Trophoblast cell (in vitro differentiated cells and primary cell): ENCODE measurements around the gene PRG3.

ENCODE experiments used
- DNase-seq, 2 donors: peaks; one replicate each; pipeline ENCODE4 v3.0.0-alpha.2; 2016
- H2AFZ ChIP-seq: 2 replicates; pipeline ENCODE4 v1.6.1; 2013; ENCODE audit warnings: low read length, moderate library complexity, mild to moderate bottlenecking; ENCODE audit not compliant: insufficient read depth, poor library complexity
- H2AK5ac ChIP-seq: 2 replicates; pipeline ENCODE4 v1.6.1; 2013; ENCODE audit warnings: mild to moderate bottlenecking, low read length
- H2BK120ac ChIP-seq: 2 replicates; pipeline ENCODE4 v1.6.1; 2013; ENCODE audit warnings: low read length, mild to moderate bottlenecking, moderate library complexity; ENCODE audit not compliant: insufficient read depth, poor library complexity
- H2BK12ac ChIP-seq: 2 replicates; pipeline ENCODE4 v1.6.1; 2013; ENCODE audit warnings: mild to moderate bottlenecking, low read length, moderate library complexity
- H2BK5ac ChIP-seq: 2 replicates; pipeline ENCODE4 v1.6.1; 2013; ENCODE audit warnings: low read length, low read depth, moderate library complexity, mild to moderate bottlenecking; ENCODE audit not compliant: poor library complexity
- H3K14ac ChIP-seq: 2 replicates; pipeline ENCODE4 v1.6.1; 2013; ENCODE audit warnings: mild to moderate bottlenecking, low read length
- H3K18ac ChIP-seq: 2 replicates; pipeline ENCODE4 v1.6.1; 2013; ENCODE audit warnings: mild to moderate bottlenecking, low read length
- H3K23ac ChIP-seq: 2 replicates; pipeline ENCODE4 v1.6.1; 2013; ENCODE audit warnings: low read length
- H3K27ac ChIP-seq: 2 replicates; pipeline ENCODE4 v1.5.1; 2013; ENCODE audit warnings: low read depth, mild to moderate bottlenecking, inconsistent platforms, low read length, moderate library complexity
- H3K27me3 ChIP-seq: 2 replicates; pipeline ENCODE4 v1.6.1; 2013; ENCODE audit warnings: inconsistent platforms, mild to moderate bottlenecking, low read length, moderate library complexity; ENCODE audit not compliant: insufficient read depth
- H3K36me3 ChIP-seq, 2 experiments: 1 replicate in 1 of 2; 2 replicates in 1 of 2; pipeline ENCODE4 v1.6.1; 2013; ENCODE audit warnings: low read length in 2 of 2, mild to moderate bottlenecking in 2 of 2, moderate library complexity in 1 of 2; ENCODE audit not compliant: insufficient read depth in 2 of 2, control insufficient read depth in 1 of 2
- H3K4ac ChIP-seq: 2 replicates; pipeline ENCODE4 v1.6.1; 2013; ENCODE audit warnings: low read depth, mild to moderate bottlenecking, low read length, moderate library complexity
- H3K4me1 ChIP-seq, 2 experiments: 1 replicate in 1 of 2; 2 replicates in 1 of 2; pipeline ENCODE4 v1.6.1; 2013; ENCODE audit warnings: low read length in 2 of 2, mild to moderate bottlenecking in 2 of 2, moderate library complexity in 1 of 2; ENCODE audit not compliant: insufficient read depth in 2 of 2, control insufficient read depth in 1 of 2
- H3K4me2 ChIP-seq: 2 replicates; pipeline ENCODE4 v1.6.1; 2013; ENCODE audit warnings: inconsistent platforms, mild to moderate bottlenecking, low read length, moderate library complexity
- H3K4me3 ChIP-seq: 2 replicates; pipeline ENCODE4 v1.5.1; 2013; ENCODE audit warnings: mild to moderate bottlenecking, low read depth, low read length, inconsistent platforms
- H3K79me1 ChIP-seq: one replicate; pipeline ENCODE4 v1.6.1; 2013; ENCODE audit warnings: low read length
- H3K79me2 ChIP-seq: 2 replicates; pipeline ENCODE4 v1.6.1; 2013; ENCODE audit warnings: low read length, mild to moderate bottlenecking; ENCODE audit not compliant: control insufficient read depth, insufficient read depth, poor library complexity
- H3K9ac ChIP-seq: 2 replicates; pipeline ENCODE4 v1.6.1; 2013; ENCODE audit warnings: mild to moderate bottlenecking, low read length
- H3K9me3 ChIP-seq: 2 replicates; pipeline ENCODE4 v1.6.1; 2013; ENCODE audit warnings: low read depth, mild to moderate bottlenecking, control low read depth, inconsistent platforms, low read length; ENCODE audit not compliant: insufficient read depth
- H4K12ac ChIP-seq: 2 replicates; pipeline ENCODE4 v1.6.1; 2013; ENCODE audit warnings: low read depth, mild to moderate bottlenecking, low read length, moderate library complexity
- H4K8ac ChIP-seq: 2 replicates; pipeline ENCODE4 v1.6.1; 2013; ENCODE audit warnings: low read depth, mild to moderate bottlenecking, low read length, moderate library complexity
- H4K91ac ChIP-seq: one replicate; pipeline ENCODE4 v1.6.1; 2013; ENCODE audit warnings: low read depth, mild to moderate bottlenecking, low read length, moderate library complexity
- WGBS: extraction: QIAGEN DNeasy Blood & Tissue Kit; methylation state at CpG from one replicate; pipeline ENCODE4 v1.1.7; 2013; ENCODE audit warnings: missing lambda C conversion rate; ENCODE audit not compliant: insufficient read length, insufficient coverage; ENCODE audit errors: extremely low coverage; 5-methylcytosine and 5-hydroxymethylcytosine counted together

PRG3 gene

DNA sequence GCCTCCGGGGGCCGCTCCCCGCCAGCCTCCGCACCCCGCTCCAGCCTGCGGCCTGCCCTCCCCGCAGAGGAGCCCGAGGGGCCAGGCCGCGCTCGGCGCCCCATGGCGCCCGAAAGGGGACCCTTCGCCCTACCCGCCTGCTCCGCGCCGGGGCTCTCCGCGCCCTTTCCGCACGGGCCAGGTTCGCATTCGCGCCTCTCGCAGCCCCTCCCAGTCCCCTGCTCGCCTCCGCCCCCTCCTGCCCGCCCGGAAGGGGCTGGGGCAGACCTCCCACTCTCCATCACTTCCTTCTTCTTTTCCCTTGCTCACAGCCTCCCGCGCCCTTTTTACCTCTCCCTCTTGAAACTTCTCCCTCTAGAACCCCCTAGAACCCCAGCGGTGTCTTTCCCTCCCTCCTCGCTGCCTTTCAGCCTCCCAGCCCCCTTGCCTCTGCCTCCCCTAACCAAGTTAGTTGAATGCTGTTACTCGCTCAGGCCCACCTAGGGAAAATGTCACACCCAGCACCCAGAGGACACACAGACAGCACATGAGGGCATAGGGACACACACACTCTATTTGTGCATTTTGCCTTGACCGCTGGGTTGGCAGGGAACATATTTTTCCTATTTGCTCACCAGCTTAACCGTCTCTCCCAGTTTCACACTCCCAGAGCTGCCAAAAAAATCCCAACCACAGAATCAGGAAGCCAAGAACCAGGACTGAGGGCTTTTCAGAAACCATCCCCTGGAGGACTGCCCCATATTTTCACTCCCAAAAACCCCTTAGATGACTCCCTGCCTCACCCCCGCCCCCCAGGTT is 46.2 kb upstream of the PRG3 start, which contains the start of gene SLC43A3:
SLC43A3 (minus strand) TSS at position 193 of the 798 bp plus-strand sequence. CDS start 949 bp downstream, outside the sequence.
- no CpG with 5 or more reads among the region's 39 CpGs for WGBS

DNA sequence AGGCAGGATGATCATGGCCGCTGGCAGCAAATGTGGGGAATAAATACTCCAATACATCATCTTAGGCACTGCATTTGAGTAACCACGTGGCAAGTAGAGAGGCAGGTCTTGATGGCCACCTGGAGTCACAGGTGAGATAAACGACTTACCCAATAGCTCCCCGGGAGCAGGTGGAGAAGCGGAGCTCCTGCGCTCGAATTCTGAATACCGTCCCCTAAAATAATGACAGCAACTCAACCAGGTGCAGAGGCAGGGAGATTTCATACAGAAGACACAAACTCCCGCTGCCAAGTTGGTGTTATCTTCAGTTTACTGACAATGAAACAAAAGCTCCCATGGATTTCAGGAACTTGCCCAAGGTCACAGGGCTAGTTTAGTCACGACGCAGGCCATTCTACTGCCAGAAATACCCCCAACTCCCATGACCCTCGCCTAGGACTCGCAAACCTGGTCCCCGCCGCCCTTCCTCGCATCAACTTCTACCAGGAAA is 45.5 kb upstream of the PRG3 start:
- WGBS = no CpG with 5 or more reads among the region's 16 CpGs

More for the DNA sequence above, 46.2 kb upstream of the PRG3 start, which contains the start of gene SLC43A3:
- H3K79me2 ChIP-seq = peaks cover 3% of the 10 kb centered on the region
- no peak within 1 kb of the TSS for H2BK120ac ChIP-seq
- H2AFZ ChIP-seq = peak within 1 kb of the TSS; percentile 98
- H3K4me2 ChIP-seq = peak within 1 kb of the TSS; percentile 71
- peak within 1 kb of the TSS; percentile 62 for H2BK12ac ChIP-seq
- no peak within 1 kb of the TSS for H3K4ac ChIP-seq
- H3K18ac ChIP-seq = peak within 1 kb of the TSS; percentile 63
- H3K4me3 ChIP-seq = peak within 1 kb of the TSS; percentile 62
- H3K9ac ChIP-seq = peak within 1 kb of the TSS; percentile 26
- H3K79me1 ChIP-seq = peaks cover 4% of the 10 kb centered on the region
- peak within 1 kb of the TSS; percentile 93 for H4K8ac ChIP-seq
- peak; percentile 58 to 81 for DNase-seq
- peak within 1 kb of the TSS; percentile 68 for H4K12ac ChIP-seq
- H2BK5ac ChIP-seq = peak within 1 kb of the TSS; percentile 17
- no peak within 1 kb of the TSS for H2AK5ac ChIP-seq
- peaks cover 3% of the 10 kb centered on the region for H3K27me3 ChIP-seq
- H3K23ac ChIP-seq = no peak within 1 kb of the TSS
- H3K4me1 ChIP-seq = peaks cover 6 to 15% of the 10 kb centered on the region in 2 experiments
- H3K36me3 ChIP-seq = no peaks in the 10 kb centered on the region
- peak within 1 kb of the TSS; percentile 74 for H3K14ac ChIP-seq
- peak within 1 kb of the TSS; percentile 72 for H4K91ac ChIP-seq
- H3K9me3 ChIP-seq = peaks cover 2% of the 10 kb centered on the region
- H3K27ac ChIP-seq = no peak within 1 kb of the TSS

DNA sequence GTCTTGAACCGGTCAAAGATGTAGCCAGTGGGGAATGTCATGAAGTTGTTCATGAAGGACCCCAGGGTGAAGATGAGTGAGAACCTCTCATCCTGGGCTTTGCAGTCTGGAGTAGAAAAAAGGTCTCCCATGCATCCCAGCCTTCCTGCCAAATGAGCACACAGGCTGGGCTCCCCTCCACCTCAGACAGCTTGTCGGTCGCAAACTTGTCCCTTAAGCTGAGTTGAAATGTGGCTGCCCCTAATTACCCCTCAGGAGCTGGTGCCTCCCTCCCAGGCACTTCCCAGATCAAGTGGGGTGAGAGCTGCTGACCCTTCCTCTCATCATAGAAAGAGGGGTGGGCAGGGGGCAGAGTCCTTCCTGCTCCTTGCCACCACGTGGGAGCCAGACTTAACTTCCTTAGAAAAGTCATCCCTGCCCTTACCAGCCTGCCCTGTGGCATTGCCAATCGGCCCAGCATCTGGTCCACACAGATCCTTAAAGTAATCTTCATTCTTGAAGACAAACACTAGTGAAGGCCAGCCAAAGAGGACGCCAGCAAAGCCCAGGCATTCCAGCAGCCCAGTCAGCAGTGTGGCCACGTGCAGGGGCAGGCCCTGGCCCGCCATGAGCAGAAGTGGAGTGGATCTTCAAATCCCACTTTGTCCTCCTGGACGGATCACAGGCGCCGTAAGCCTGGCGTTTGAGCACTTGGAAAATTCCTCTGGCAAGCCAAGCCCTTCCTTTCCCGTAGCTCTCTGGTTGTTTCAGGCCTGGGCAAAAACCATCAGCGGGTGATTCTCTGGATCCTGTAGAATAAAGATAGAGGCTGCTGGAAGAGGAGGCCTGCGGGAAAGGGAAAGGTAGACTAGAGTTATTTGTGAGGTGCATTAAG is 44.9 kb upstream of the PRG3 start:
- H2BK120ac ChIP-seq = no peak overlapping the region
- no peak overlapping the region for H3K18ac ChIP-seq
- no peak overlapping the region for H3K9ac ChIP-seq
- no peak overlapping the region for H3K23ac ChIP-seq
- no peak overlapping the region for H2AK5ac ChIP-seq
- peaks cover 4% of the 10 kb centered on the region for H3K79me1 ChIP-seq
- peaks cover 2% of the 10 kb centered on the region for H3K27me3 ChIP-seq
- no peak overlapping the region for H3K4ac ChIP-seq
- H3K4me1 ChIP-seq = peaks cover 6 to 15% of the 10 kb centered on the region in 2 experiments
- no peak overlapping the region for H3K27ac ChIP-seq
- no peak overlapping the region for H4K91ac ChIP-seq
- no peak overlapping the region for H4K8ac ChIP-seq
- DNase-seq = no peak
- peaks cover 3% of the 10 kb centered on the region for H3K79me2 ChIP-seq
- no CpG with 5 or more reads among the region's 15 CpGs for WGBS
- no peak overlapping the region for H3K4me3 ChIP-seq
- no peaks in the 10 kb centered on the region for H3K36me3 ChIP-seq
- H2BK12ac ChIP-seq = no peak overlapping the region
- H2AFZ ChIP-seq = no peak overlapping the region
- no peak overlapping the region for H3K14ac ChIP-seq
- H4K12ac ChIP-seq = no peak overlapping the region
- peaks cover 2% of the 10 kb centered on the region for H3K9me3 ChIP-seq
- no peak overlapping the region for H3K4me2 ChIP-seq
- no peak overlapping the region for H2BK5ac ChIP-seq

More for the DNA sequence above, 45.5 kb upstream of the PRG3 start:
- Histone ChIP-seq H3K4ac (no peak overlapping the region), H2BK120ac (no peak overlapping the region), H3K9me3 (peaks cover 2% of the 10 kb centered on the region), H4K8ac (peak overlapping the region; percentile 93), H3K27ac (no peak overlapping the region), H3K23ac (no peak overlapping the region), H3K79me1 (peaks cover 4% of the 10 kb centered on the region), H3K36me3 (no peaks in the 10 kb centered on the region), H3K18ac (no peak overlapping the region), H2AFZ (peak overlapping the region; percentile 98), H3K4me2 (peak overlapping the region; percentile 71), H3K27me3 (peaks cover 3% of the 10 kb centered on the region), H3K4me3 (peak overlapping the region; percentile 62), H4K91ac (peak overlapping the region; percentile 72), H2BK5ac (peak overlapping the region; percentile 17), H2AK5ac (no peak overlapping the region), H4K12ac (peak overlapping the region; percentile 68), H3K14ac (peak overlapping the region; percentile 74), H3K4me1 (peaks cover 6 to 15% of the 10 kb centered on the region in 2 experiments), H2BK12ac (peak overlapping the region; percentile 62), H3K9ac (peak overlapping the region; percentile 26), H3K79me2 (peaks cover 3% of the 10 kb centered on the region)
- DNase-seq = peak; percentile 34 to 45
